ENCODE measurements around the gene SLC16A6. TPM values are rescaled to one million over a fixed set of nuclear protein-coding genes. Genes with fewer than 3 reads are reported as not detected.
"Not testable (repeated sequence)": the region's sequence is repeated elsewhere in the genome, so short reads cannot be mapped to it uniquely, and the experiment has no call there.

SLC16A6 gene
- total RNA-seq, 1 donor from 2014 or later = 3.4 TPM

DNA sequence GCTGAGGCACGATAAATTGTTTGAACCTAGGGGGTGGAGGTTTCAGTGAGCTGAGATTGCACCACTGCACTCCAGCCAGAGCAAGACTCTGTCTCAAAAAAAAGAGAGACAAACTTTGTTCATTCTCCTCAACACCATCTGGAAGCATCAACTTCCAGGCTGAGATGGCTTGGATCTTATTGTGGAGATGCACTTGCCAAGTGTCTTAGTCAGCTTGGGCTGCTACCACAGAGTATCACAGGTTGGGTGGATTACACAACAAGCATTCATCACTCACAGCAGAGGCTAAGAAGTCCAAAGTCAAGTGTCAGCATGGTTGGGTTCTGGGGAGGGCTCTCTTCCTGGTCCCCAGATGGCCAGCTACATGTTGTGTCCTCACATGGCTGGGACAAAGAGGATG is 58.2 kb downstream of the SLC16A6 start:
- Mint-ChIP-seq H3K4me1 (ENCODE audit: low read depth) (peaks cover 50% of the 10 kb centered on the region), H3K36me3 (ENCODE audit: low read depth) (peaks cover 28% of the 10 kb centered on the region), H3K27ac (peak overlapping the region; percentile 28)
- H3K27me3 Mint-ChIP-seq (ENCODE audit: low read depth); H3K9me3 Mint-ChIP-seq; intact Hi-C loops (cut with micrococcal nuclease); H3K4me3 Mint-ChIP-seq (ENCODE audit: low read depth); DNase-seq (ENCODE audit: low spot score): not testable (repeated sequence)

- H3K4me1 Mint-ChIP-seq (ENCODE audit: low read depth) = peaks cover 45% of the 10 kb centered on the region
- H3K36me3 Mint-ChIP-seq (ENCODE audit: low read depth) = peaks cover 30% of the 10 kb centered on the region
- no peak overlapping the region for H3K27ac Mint-ChIP-seq
- no peak for DNase-seq (ENCODE audit: low spot score)
- no peaks in the 10 kb centered on the region for H3K27me3 Mint-ChIP-seq (ENCODE audit: low read depth)
- H3K4me3 Mint-ChIP-seq (ENCODE audit: low read depth) = no peak overlapping the region
- no peaks in the 10 kb centered on the region for H3K9me3 Mint-ChIP-seq
- intact Hi-C loops (cut with micrococcal nuclease) = no loop called here
Observed at GRCh38 chr17:68231541-68231940, 59.4 kb downstream of the SLC16A6 start.

DNA sequence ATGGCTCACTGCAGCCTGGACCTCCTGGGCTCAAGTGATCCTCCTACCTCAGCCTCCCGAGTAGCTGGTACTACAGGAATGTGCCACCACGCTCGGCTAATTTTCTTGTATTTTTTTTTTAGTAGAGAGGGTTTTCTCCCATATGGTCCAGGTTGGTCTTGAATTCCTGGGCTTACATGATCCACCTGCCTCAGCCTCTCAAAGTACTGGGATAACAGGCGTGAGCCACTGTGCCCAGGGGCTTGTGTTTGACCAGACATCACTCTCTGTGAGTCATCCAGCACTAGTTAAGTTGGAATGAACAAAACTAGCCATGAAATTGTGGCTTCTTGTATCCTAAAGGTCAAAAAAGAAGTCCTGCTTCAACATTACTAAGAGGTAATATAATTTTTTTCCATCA is 59.8 kb downstream of the SLC16A6 start:
- DNase-seq (ENCODE audit: low spot score) = not testable (repeated sequence)

GRCh38 chr17:68229619-68230018 is 61.3 kb downstream of the SLC16A6 start:
- no peak for DNase-seq (ENCODE audit: low spot score)
- H3K9me3 Mint-ChIP-seq = no peaks in the 10 kb centered on the region
- intact Hi-C loops (cut with micrococcal nuclease) = no loop called here
- peaks cover 36% of the 10 kb centered on the region for H3K4me1 Mint-ChIP-seq (ENCODE audit: low read depth)
- no peak overlapping the region for H3K4me3 Mint-ChIP-seq (ENCODE audit: low read depth)
- H3K36me3 Mint-ChIP-seq (ENCODE audit: low read depth) = peaks cover 28% of the 10 kb centered on the region
- no peaks in the 10 kb centered on the region for H3K27me3 Mint-ChIP-seq (ENCODE audit: low read depth)
- H3K27ac Mint-ChIP-seq = no peak overlapping the region

More for the DNA sequence above, 59.8 kb downstream of the SLC16A6 start:
- Mint-ChIP-seq H3K4me1 (ENCODE audit: low read depth) (peaks cover 45% of the 10 kb centered on the region), H3K36me3 (ENCODE audit: low read depth) (peaks cover 30% of the 10 kb centered on the region)
- intact Hi-C loops (cut with micrococcal nuclease); H3K9me3 Mint-ChIP-seq; H3K27me3 Mint-ChIP-seq (ENCODE audit: low read depth); H3K27ac Mint-ChIP-seq; H3K4me3 Mint-ChIP-seq (ENCODE audit: low read depth): not testable (repeated sequence)

GRCh38 chr17:68228817-68229570 is 61.9 kb downstream of the SLC16A6 start:
- intact Hi-C loops (cut with micrococcal nuclease) = loop anchor here (1.0 kb wide), 1 partner anchor 9 kb away; no protein-coding TSS in a partner anchor
- Mint-ChIP-seq H3K27ac (peak overlapping the region; percentile 22), H3K9me3 (no peaks in the 10 kb centered on the region), H3K4me1 (ENCODE audit: low read depth) (peaks cover 34% of the 10 kb centered on the region), H3K36me3 (ENCODE audit: low read depth) (peaks cover 29% of the 10 kb centered on the region), H3K4me3 (ENCODE audit: low read depth) (no peak overlapping the region), H3K27me3 (ENCODE audit: low read depth) (no peaks in the 10 kb centered on the region)
- DNase-seq (ENCODE audit: low spot score) = no peak

- not testable (repeated sequence) for H3K27me3 Mint-ChIP-seq (ENCODE audit: low read depth); DNase-seq (ENCODE audit: low spot score); H3K9me3 Mint-ChIP-seq; H3K4me3 Mint-ChIP-seq (ENCODE audit: low read depth)
- Mint-ChIP-seq H3K27ac (peak overlapping the region; percentile 64), H3K4me1 (ENCODE audit: low read depth) (peaks cover 31% of the 10 kb centered on the region), H3K36me3 (ENCODE audit: low read depth) (peaks cover 29% of the 10 kb centered on the region)
- intact Hi-C loops (cut with micrococcal nuclease) = loop anchor here (1.0 kb wide), 1 partner anchor 10 kb away; no protein-coding TSS in a partner anchor
Observed at GRCh38 chr17:68228039-68228680, 62.8 kb downstream of the SLC16A6 start.

GRCh38 chr17:68225055-68225454 is 65.9 kb downstream of the SLC16A6 start:
- H3K9me3 Mint-ChIP-seq; H3K27me3 Mint-ChIP-seq (ENCODE audit: low read depth); H3K4me3 Mint-ChIP-seq (ENCODE audit: low read depth); H3K27ac Mint-ChIP-seq; DNase-seq (ENCODE audit: low spot score); intact Hi-C loops (cut with micrococcal nuclease): not testable (repeated sequence)
- H3K4me1 Mint-ChIP-seq (ENCODE audit: low read depth) = peaks cover 25% of the 10 kb centered on the region
- peaks cover 41% of the 10 kb centered on the region for H3K36me3 Mint-ChIP-seq (ENCODE audit: low read depth)

GRCh38 chr17:68222606-68223005 is 68.3 kb downstream of the SLC16A6 start:
- Mint-ChIP-seq H3K4me3 (ENCODE audit: low read depth) (no peak overlapping the region), H3K27ac (peak overlapping the region; percentile 34), H3K27me3 (ENCODE audit: low read depth) (no peaks in the 10 kb centered on the region), H3K36me3 (ENCODE audit: low read depth) (peaks cover 40% of the 10 kb centered on the region), H3K4me1 (ENCODE audit: low read depth) (peaks cover 11% of the 10 kb centered on the region), H3K9me3 (no peaks in the 10 kb centered on the region)
- DNase-seq (ENCODE audit: low spot score) = no peak
- intact Hi-C loops (cut with micrococcal nuclease) = no loop called here

GRCh38 chr17:68221786-68222185 is 69.1 kb downstream of the SLC16A6 start:
- peaks cover 7% of the 10 kb centered on the region for H3K4me1 Mint-ChIP-seq (ENCODE audit: low read depth)
- no peaks in the 10 kb centered on the region for H3K9me3 Mint-ChIP-seq
- peaks cover 37% of the 10 kb centered on the region for H3K36me3 Mint-ChIP-seq (ENCODE audit: low read depth)
- H3K4me3 Mint-ChIP-seq (ENCODE audit: low read depth) = no peak overlapping the region
- DNase-seq (ENCODE audit: low spot score) = no peak
- intact Hi-C loops (cut with micrococcal nuclease) = no loop called here
- H3K27ac Mint-ChIP-seq = peak overlapping the region; percentile 49
- H3K27me3 Mint-ChIP-seq (ENCODE audit: low read depth) = no peaks in the 10 kb centered on the region

- H3K9me3 Mint-ChIP-seq; DNase-seq (ENCODE audit: low spot score); H3K4me1 Mint-ChIP-seq (ENCODE audit: low read depth); H3K27me3 Mint-ChIP-seq (ENCODE audit: low read depth); H3K27ac Mint-ChIP-seq; H3K4me3 Mint-ChIP-seq (ENCODE audit: low read depth); intact Hi-C loops (cut with micrococcal nuclease): not testable (repeated sequence)
- peaks cover 37% of the 10 kb centered on the region for H3K36me3 Mint-ChIP-seq (ENCODE audit: low read depth)
Observed at GRCh38 chr17:68220786-68221185, 70.1 kb downstream of the SLC16A6 start.

GRCh38 chr17:68220186-68220585 is 70.7 kb downstream of the SLC16A6 start:
- intact Hi-C loops (cut with micrococcal nuclease); H3K27me3 Mint-ChIP-seq (ENCODE audit: low read depth); H3K4me3 Mint-ChIP-seq (ENCODE audit: low read depth); H3K27ac Mint-ChIP-seq; H3K9me3 Mint-ChIP-seq; DNase-seq (ENCODE audit: low spot score): not testable (repeated sequence)
- H3K4me1 Mint-ChIP-seq (ENCODE audit: low read depth) = peaks cover 11% of the 10 kb centered on the region
- peaks cover 37% of the 10 kb centered on the region for H3K36me3 Mint-ChIP-seq (ENCODE audit: low read depth)

- intact Hi-C loops (cut with micrococcal nuclease); DNase-seq (ENCODE audit: low spot score); H3K27me3 Mint-ChIP-seq (ENCODE audit: low read depth): not testable (repeated sequence)
Observed at GRCh38 chr17:68219429-68219828, 71.5 kb downstream of the SLC16A6 start.

More at GRCh38 chr17:68219429-68219828, 71.5 kb downstream of the SLC16A6 start:
- not testable (repeated sequence) for H3K9me3 Mint-ChIP-seq; H3K27ac Mint-ChIP-seq; H3K4me3 Mint-ChIP-seq (ENCODE audit: low read depth)
- Mint-ChIP-seq H3K36me3 (ENCODE audit: low read depth) (peaks cover 37% of the 10 kb centered on the region), H3K4me1 (ENCODE audit: low read depth) (peaks cover 14% of the 10 kb centered on the region)

Measured in activated T-helper 2 cell treated with anti-CD3 and anti-CD28 coated beads, Interferon-gamma antibody, Interleukin-2, Interleukin-4, amounts not matched to agents 10 μg/mL and 5 μg/mL and 100 μg/mL, durations not matched to agents 14 hours and 24 hours and 36 hours (primary cell).